Activated CD4-positive, alpha-beta T cell treated with anti-CD3 and anti-CD28 coated beads, Interleukin-2, amount 50 U/mL, for 24 hours (primary cell): ENCODE data around the gene OR7A5.
"Not testable (repeated sequence)": the region's sequence is repeated elsewhere in the genome, so short reads cannot be mapped to it uniquely, and the experiment has no call there.

ENCODE experiments used
- DNase-seq, 2 donors: peaks; one replicate each; pipeline ENCODE4 v3.0.0-alpha.2; 2020; ENCODE audit warnings: low read depth in 1 of 2, low spot score in 1 of 2

The OR7A5 gene

DNA sequence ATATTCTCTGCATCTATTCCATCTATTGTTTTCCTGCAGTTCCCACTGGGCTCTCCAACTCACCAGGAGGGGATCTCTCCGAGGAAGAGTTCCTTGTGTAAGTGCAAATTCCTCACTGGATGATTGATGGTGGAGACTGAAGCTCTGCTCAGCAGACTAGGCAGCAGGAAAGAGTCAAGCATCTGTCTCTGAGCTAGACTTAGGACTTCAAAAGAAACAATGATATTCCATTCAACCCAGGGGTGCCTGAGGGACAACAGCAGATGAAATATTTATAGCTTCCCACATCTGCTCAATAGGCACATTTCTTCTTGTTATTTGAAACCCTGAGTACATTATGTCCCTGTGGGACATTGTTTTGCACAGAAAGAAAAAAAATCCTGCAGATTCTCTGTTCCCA is at the start of gene OR7A5, which contains the start of gene OR7C1:
Gene OR7A5 (minus strand): TSS at position 175 of the 400 bp plus-strand sequence. CDS start 6,944 bp downstream, outside the sequence.
Gene OR7C1 (minus strand): TSS at position 175 of the 400 bp plus-strand sequence. CDS start 35,049 bp downstream, outside the sequence.
- DNase-seq = no peak

DNA sequence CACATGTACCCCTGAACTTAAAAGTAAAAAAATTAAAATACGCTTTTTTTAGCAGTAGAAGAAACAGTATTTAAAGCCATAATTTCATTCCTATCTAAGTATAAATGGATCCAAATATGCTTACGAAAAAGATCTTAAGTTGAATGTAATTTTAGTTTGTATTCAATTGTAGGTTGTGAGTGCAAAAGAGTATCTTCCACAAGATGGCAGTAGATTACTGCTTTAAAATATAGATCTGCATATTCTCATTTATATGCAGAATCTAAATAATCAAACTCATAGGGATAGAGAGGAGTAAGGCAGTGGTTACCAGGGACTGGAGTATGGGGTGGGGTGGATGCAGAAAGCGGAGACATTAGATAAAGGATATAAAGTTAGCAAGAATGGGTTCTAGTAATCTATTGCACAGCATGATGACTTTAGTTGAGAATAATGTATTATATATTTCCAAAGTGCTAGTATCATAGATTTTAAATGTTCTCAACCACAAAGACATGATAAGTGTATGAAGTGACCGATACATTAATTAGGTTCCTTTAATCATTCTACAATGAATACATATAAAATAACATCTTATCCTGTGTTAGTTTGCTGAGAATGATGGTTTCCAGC is 36.7 kb upstream of the OR7A5 start:
- DNase-seq = no peak

DNA sequence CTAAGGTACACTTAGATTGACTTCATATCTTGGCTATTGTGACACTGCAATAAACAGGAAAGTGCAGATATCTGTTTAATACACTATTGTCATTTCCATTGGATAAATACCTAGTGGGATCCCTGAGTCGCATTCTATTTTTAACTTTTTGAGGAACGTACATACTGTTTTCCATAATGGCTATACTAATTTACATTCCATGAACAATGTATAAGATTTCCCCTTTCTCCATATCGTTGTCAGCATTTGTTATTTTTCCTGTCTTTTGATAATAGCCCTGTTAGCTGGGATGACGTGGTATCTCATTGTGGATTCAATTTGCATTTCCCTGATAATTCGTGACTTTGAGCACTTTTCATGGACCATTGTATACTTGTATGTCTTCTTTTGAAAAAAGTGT is 33.5 kb upstream of the OR7A5 start:
- DNase-seq = no peak

DNA sequence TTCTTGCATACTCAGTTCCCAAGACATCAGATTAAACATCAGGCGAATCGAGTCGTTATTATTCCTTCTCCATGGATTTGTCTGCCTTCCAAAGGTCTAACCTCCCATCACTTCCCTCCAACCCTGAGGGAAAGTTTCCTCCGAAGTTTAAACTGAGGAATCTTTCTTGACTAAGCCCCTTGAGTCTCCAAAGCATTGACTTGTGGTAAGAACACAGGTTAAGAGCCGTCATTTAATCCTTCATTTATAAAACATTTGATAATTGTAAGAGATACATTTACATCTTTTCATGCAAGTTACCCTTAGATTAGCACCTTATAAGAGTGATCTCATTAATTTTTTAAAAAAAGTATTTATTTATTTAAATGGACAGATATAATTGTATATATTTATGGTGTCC is 13.8 kb upstream of the OR7A5 start, which contains the start of gene OR7A10:
Gene OR7A10 (minus strand): TSS at position 101 of the 400 bp plus-strand sequence. CDS start 7,045 bp downstream, outside the sequence.
- DNase-seq = no peak

DNA sequence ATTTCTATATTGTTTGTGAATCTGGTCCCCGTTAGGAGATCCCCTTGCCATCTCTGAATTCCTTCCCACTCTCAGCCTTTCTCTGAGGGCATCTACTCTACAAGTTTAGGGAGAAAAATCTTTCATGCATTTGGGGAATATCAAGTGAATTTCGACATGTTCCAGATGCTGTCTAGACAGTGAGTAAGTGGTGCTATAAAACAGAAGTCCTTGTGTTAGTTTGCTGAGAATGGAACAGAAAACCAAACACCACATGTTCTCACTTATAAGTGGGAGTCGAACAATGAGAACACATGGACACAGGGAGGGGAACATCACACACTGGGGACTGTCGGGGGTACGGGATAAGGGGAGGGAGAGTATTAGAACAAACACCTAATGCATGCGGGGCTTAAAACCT is 8.6 kb upstream of the OR7A5 start:
- no peak for DNase-seq

DNA sequence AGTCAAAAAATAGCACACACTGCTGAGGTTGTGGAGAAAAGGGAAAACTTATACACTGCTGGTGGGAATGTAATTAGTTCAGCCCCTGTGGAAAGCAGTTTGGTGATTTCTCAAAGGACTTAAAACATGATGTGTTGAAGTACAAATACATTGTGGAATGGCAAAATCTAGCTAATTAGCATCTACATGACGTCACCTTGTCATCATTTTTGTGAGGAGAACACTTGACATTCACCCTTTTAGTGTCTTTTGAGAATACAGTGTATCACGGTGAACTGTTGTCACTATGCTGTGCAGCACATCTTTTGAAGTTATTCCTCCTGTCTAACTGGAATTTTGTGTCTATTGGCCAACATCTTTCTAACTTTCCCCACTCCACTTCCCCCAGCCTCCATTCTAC is 8.2 kb upstream of the OR7A5 start:
- DNase-seq = no peak

DNA sequence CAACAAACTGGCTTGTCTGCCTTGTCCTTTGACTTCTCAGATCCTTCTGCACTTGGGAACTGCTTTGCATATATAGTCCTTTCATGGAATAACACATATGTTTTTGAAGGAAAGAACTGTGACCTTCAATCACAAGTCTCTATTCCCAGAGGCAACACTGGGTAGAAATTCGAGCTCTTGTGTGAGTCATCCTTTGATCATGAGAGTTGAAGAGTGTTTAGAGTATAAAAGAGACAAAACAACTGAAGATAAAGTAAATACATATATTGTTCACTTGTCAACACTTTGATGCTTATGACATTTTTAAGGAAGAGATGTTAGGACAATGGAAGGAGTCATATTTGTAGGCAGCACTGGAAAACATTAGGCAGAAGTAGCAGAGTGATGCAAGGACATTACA is 5.2 kb upstream of the OR7A5 start:
- DNase-seq = no peak

DNA sequence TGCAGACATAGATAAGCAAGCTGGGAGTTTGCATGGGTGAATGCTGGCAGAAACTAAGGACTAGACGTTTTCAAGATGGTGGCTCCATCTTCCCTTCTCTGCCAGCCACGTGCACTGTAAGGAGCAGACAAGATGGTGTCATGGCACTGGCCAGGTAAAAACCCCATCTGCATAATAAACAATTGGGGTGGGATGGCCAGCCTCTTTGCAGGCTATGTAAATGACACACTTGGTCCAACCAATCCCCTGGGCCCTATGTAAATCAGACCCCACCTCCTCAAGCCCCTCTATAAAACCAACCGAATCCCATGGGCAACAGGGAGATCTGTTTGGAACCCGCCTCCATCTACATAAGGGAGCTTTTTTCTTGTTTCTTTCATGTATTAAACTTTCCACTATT is 2.4 kb upstream of the OR7A5 start:
- DNase-seq = no peak

DNA sequence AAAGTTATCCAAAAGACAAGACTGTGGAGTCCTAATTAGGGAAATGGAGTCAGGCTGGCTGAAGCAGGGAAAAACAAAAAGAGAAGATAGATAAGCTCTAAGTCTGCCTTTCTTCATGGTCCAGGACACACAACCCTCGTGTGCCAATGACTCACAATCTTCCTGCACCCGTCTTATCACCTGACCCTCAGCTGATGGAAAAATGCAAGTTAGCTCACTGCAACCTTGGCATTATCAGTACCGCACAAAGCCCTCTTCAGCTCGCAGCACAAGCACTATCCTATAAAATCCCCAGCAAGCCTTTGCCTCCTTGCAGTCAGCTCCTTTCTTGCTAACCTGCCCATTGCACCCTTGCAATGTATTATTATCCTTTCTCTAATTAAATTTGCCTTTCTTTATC is 4.3 kb downstream of the OR7A5 start:
- DNase-seq = no peak

DNA sequence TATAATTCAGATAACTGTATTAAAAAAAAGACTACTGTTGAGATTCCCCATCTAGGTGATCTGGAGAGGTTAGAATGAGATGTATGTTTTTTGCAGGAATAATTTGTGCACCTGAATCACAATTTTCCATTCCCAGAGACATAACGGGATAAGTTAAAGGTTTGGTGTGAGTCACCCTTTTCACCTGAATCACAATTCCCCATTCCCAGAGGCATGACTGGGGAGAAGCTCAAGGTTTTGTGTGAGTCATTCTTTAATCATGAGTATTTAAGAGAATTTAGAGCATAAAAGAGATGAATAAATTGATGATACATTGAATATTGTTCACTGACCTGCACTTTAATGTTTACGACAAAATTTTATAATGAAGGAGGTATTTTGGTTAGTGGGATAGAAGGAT is 9.0 kb downstream of the OR7A5 start:
- DNase-seq = no peak

DNA sequence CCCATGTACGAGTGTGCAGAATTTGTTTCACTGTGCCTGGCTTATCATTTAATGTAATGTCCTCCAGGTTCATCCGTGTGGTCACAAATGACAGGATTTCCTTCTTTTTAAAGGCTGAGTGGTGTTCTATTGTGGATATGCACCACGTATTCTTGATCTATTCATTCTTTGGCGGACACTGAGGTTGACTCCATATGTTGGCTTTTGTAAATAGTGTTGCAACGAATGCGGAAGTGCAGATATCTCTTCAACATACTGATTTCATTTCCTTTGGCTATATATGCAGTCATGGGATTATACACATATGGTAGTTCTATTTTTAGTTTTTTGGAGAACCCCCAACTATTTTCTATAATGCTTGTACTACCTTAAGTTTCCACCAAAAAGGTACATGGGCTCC is 13.0 kb downstream of the OR7A5 start:
- no peak for DNase-seq

DNA sequence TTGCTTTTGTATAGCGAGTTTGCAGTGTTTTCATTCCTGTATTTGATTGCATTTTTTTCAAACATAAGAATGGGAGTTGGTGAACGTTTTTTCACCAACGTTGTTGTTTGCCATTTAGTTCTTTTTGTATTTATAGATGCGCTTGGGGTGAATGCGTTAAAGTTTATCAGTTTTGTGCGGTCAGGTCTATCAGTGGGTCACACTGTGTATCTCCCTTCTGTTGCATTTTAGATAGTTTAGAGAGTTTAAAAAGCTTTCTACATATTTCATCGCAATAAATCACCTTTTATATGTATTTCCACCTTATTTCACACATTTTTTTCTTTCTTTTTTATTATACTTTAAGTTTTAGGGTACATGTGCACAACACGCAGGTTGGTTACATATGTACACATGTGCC is 16.4 kb downstream of the OR7A5 start:
- no peak for DNase-seq

DNA sequence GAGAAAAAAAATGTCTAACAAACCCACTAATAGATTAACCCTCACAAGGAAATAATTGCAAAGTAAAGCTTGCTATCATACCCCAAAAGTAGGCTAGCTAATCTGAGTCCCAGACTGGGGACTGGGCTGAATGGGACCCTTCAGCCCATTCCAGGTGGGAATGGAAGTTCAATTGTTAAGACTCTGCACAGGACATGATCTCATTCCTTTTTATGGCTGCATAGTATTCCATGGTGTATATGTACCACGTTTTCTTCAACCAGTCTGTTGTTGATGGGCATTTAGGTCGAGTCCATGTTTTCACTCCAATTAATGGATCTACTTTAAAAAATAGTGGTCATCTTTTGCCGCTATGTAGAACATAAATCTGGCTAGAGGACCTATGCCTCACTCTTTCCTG is 17.9 kb downstream of the OR7A5 start:
- no peak for DNase-seq

DNA sequence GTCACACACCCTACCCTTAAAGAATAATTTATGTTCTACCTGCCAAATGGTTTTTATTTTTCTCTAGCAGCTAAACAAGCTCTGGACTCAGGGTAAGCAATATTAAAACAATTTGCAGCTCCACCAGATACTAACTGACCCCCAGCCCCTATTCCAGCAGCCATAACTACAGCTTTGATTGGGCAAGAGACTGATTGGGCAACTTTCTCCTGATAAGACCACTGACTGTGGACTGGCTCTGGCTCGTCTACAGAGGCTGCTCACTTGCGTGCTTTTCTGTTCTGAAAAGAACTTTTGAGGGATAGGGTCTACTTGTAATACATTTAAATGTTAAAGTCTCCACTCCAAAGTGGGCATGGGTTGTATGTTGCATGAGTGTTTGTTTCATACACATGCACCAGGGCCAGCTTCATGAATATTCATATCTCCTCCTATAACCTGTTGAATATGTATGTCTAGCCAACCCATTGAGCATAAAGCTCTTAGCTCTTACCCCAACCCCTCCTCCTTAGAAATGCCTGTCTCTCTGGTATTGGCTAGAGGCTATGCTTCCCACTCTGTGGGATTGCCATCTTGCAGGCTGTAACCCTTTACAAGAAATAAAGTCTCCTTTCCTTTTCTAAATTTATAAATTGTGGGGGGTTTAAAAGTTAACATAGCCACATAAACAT is 19.9 kb downstream of the OR7A5 start:
- DNase-seq = no peak

DNA sequence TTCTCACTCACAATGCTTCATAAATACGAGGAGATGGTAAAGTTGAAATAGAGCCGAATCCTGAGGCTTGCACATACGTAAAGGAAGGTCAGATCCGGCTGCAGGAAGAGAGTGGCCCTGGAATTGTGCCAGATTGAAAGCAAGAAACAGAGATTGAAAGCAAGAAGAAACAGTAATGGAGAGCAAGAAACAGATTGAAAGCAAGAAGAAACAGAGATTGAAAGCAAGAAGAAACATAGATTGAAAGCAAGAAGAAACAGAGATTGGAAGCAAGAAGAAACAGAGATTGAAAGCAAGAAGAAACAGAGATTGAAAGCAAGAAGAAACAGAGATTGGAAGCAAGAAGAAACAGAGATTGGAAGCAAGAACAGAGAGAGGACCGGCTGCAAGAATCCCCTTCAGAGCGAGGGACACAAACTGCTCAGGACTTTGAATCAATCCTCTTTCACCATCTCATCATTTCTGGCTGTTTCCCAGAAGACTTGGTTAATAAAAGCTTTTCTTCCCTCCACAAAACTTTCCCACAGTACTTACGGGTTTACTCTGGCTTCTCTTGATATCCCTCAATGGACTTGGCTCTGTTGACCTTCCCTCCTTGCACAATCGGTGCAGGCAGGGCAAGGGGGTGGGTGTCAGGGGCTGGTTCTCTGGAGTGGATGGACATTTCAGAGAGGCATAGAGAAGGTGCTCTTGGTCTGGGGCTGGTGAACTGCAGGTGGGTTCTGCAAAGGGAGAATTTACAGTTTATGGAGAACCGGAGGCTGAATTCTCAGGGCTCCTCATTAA is 25.5 kb downstream of the OR7A5 start:
- DNase-seq = no peak

DNA sequence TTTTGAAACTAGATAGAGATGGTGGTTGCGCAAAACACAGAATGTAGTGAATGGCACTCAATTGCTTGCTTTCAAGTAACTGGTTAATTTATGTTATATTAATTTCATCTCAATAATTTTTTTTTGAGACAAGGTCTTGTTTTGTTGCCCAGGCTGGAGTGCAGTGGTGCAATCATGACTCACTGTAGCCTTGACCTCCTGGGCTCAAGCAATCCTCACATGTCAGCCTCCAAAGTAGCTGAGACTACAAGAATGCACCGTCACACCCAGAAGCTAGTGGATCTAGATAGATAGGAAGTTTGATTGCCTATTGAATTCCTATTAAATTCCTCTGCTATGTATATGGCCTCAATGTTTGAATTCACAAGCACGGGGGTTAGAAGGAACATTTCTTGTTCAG is 30.2 kb downstream of the OR7A5 start:
- DNase-seq = no peak

DNA sequence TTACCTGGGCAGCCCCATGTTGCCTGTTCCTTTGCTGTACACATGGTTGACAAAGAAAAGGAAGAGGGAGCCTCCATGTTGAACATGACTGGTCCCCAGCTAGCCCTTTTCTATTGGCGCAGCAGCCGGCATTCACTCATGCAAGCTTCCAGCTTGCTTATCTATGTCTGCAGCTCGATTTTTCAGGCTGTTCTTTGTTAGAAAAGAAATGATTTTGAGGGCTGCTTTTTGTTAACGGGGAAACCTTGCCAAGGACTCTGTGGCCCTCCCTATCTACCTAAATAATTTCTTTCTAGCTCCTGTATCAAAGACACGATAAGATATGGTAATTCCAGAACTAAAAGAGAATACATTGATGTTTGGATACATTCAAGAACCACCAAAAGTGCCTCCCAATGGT is 36.2 kb downstream of the OR7A5 start:
- DNase-seq = no peak

DNA sequence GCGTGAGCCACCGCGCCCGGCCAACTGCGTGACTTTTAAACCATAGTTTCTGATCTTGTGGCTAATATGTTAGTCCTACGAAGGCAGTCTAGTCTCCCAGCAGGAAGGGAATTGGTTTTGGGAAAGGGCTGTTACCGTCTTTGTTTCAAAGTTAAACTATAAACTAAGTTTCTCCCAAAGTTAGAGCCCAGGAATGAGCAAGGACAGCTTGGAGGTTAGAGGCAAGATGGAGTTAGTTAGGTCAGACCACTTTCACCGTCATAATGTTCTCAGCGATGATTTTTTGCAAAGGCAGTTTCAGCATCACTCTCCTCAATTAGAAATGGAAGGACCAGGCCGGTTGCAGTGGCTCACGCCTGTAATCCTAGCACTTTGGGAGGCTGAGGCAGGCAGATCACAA is 39.0 kb downstream of the OR7A5 start:
- DNase-seq = no peak

DNA sequence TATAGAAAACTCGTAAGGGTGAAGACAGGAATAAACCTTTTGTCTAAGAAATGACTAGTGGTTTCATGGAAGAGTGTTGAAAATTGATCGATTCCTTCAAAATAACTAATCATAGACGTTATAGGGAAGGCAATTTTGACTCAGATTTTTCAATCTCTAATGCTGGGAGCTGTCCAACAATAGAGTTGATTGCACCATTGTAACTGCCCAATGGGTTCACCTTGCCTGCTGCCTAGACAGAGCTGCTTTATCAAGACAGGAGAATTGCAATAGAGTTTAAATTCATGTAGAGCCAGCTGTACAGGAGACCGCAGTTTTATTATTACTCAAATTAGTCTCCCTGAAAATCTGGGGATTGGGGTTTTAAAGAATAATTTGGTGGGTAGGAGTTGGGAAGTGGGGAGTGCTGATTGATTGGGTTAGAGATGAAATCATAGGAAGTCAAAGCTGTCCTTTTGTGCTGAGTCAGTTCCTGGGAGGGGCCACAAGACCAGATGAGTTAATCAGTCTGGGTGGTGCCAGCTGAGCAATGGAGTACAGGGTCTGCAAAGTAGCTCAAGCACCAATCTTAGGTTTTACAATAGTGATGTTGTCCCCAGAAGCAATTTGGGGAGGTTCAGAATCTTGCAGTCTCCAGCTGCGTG is 39.8 kb downstream of the OR7A5 start:
- no peak for DNase-seq

DNA sequence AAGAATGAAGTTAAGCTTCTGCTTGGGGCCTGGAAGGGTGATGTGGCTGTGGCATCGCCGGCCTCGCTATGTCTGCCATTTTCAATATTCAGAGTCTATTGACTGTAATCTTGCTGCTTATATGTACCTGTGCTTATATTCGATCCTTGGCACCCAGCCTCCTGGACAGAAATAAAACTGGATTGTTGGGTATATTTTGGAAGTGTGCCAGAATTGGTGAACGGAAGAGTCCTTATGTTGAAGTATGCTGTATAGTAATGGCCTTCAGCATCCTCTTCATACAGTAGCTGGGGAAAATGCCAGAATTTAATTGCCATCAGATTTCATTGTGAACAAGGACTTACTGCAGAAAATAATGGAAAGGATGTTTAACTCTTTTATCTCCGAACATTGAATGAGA is 42.7 kb downstream of the OR7A5 start:
- not testable (repeated sequence) for DNase-seq

DNA sequence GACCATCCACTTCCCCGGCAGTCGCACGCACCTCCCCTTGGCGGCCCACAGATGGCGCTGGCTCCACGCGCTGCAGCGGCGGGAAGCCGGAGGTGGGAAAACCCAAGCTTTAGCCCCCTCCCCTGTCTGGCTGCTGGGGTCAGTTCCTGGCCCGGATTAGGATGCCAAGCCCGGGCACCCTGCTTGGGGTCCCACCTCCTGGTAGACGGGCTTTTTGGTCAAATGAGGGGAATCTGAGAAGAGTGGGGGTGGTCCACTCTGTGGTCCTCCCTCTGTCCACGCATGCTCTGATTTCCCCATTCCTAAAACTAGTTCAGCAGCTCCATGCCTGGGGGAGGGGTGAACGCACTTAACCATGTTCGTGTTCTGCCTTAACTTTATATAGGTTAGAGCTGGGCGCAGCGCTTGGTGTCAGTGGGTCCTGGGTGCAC is 48.5 kb downstream of the OR7A5 start:
- DNase-seq = no peak
